Uterus (tissue), 4 donors: Measurements from ENCODE around the gene MCM5. TPM values are rescaled to one million over a fixed set of nuclear protein-coding genes. Genes with fewer than 3 reads are reported as not detected.

Source experiments
- DNase-seq, 2 donors: peaks; one replicate each; pipeline ENCODE4 v3.0.0-alpha.2; 2019 to 2020
- H3K27ac ChIP-seq, 2 donors: fragments of 200-600 bp; sonication (generic); 1 replicate in 1 of 2; 2 replicates in 1 of 2; pipeline ENCODE4 v1.5.1; 2016 to 2018
- H3K27me3 ChIP-seq, 2 donors: fragments of 200-600 bp; sonication (generic); one replicate each; pipeline ENCODE4 v1.5.1; 2018 to 2019; ENCODE audit warnings: control low read depth in 1 of 2
- H3K36me3 ChIP-seq, 2 donors: fragments of 200-600 bp; sonication (generic); one replicate each; pipeline ENCODE4 v1.5.1; 2019; ENCODE audit warnings: control low read depth in 1 of 2
- H3K4me1 ChIP-seq, 2 donors: fragments of 200-600 bp; sonication (generic); one replicate each; pipeline ENCODE4 v1.5.1; 2018 to 2019; ENCODE audit warnings: control low read depth in 1 of 2
- H3K4me3 ChIP-seq, 2 donors: fragments of 200-600 bp; sonication (generic); 1 replicate in 1 of 2; 2 replicates in 1 of 2; pipeline ENCODE4 v1.5.1; 2018 to 2019; ENCODE audit warnings: mild to moderate bottlenecking in 1 of 2
- H3K9me3 ChIP-seq, 2 donors: fragments of 200-600 bp; sonication (generic); one replicate each; pipeline ENCODE4 v1.5.1; 2019; ENCODE audit warnings: control low read depth in 1 of 2
- POLR2A ChIP-seq, 2 donors: fragments of 450-650 bp; IDR thresholded peaks; one replicate each; pipeline ENCODE4 v1.6.1; 2016; ENCODE audit warnings: antibody characterized with exemption in 2 of 2, mild to moderate bottlenecking in 1 of 2, moderate library complexity in 1 of 2
- intact Hi-C: fragments of 100-400 bp; cut with DNase I; formaldehyde crosslinking; loops from one replicate; pipeline ENCODE4 v1.15.1; 2023; ENCODE audit warnings: low total_unique reads
- total RNA-seq, 4 donors: library from RNA; depleted of rRNA in 3 of 4; stranded (reverse); fragments of >200 nt in 3 of 4; gene quantifications; one replicate each; pipeline versions ENCODE4 v1.1.0 to v1.2.4, GENCODE V29; 2014 to 2023
- TF ChIP-seq, protein P1 (sequence below), 4 experiments: fragments of 200-600 bp in 2 of 4; fragments of 450-650 bp in 2 of 4; sonication (generic) in 2 of 4; IDR thresholded peaks; one replicate each; pipeline ENCODE4 v1.5.1; 2016 to 2019; ENCODE audit warnings: antibody characterized with exemption in 4 of 4, mild to moderate bottlenecking in 2 of 4, moderate library complexity in 1 of 4
- donor health status: DM: yes; HTN: yes; CAD: no.

MCM5 gene
- total RNA-seq, 4 donors from 2014 or later = 15.9 to 60.6 (median 40.3) TPM

DNA sequence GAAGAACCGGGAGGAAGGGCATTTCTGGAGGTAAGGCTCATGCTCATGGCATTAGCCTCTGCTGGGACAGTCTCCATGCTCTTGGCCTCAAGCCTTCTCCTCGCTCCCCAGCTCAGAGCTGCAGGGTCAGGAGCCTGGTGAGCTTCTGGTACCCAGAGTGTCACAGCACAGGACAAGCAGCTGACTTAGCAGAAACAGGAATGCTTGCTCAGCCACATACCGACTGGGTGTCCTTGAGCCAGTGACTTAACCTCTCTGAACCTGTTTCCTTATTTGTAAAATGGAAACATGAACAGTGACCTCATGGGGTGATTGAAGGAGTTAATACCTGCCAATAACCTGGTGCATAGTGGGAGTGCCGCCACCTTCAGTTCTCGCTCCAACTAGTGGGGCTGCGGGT, 72.5 kb downstream of the MCM5 start:
- DNase-seq = no peak
- TF ChIP-seq POLR2A (IDR thresholded peaks at IDR 0.05) = no peak
- H3K27ac ChIP-seq = no peak overlapping the region
- no peaks in the 10 kb centered on the region for H3K27me3 ChIP-seq
- intact Hi-C loops = no loop called here
- H3K9me3 ChIP-seq = no peaks in the 10 kb centered on the region
- peaks cover 0 to 8% of the 10 kb centered on the region in 2 donors for H3K4me1 ChIP-seq
- no peaks in the 10 kb centered on the region for H3K36me3 ChIP-seq
- H3K4me3 ChIP-seq = no peak overlapping the region

DNA sequence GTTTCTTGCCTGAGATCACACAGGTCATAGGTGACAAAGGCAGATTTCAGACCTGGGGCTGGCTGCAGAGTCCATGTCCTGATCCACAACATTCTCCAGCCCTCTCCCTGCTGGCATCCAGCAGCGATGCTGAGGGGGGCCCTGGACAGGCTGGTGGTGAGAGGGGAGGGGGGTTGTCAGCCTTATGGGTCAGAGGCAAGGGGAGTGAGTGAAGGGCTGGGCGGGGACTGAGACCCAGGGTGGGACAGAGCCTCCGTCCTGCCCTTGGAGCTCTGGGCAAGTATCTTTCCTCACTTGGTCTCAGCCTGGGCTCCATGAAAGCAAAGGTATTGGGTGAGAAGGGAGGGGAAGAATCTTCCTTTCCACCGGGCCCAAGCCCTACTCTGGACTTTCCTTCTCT, 74.0 kb downstream of the MCM5 start:
- Histone ChIP-seq H3K27ac (no peak overlapping the region), H3K9me3 (no peaks in the 10 kb centered on the region), H3K27me3 (no peaks in the 10 kb centered on the region), H3K4me1 (peaks cover 0 to 10% of the 10 kb centered on the region in 2 donors), H3K36me3 (no peaks in the 10 kb centered on the region), H3K4me3 (no peak overlapping the region)
- no peak for DNase-seq
- TF ChIP-seq POLR2A (IDR thresholded peaks at IDR 0.05) = no peak
- TF ChIP-seq, protein P1, sequence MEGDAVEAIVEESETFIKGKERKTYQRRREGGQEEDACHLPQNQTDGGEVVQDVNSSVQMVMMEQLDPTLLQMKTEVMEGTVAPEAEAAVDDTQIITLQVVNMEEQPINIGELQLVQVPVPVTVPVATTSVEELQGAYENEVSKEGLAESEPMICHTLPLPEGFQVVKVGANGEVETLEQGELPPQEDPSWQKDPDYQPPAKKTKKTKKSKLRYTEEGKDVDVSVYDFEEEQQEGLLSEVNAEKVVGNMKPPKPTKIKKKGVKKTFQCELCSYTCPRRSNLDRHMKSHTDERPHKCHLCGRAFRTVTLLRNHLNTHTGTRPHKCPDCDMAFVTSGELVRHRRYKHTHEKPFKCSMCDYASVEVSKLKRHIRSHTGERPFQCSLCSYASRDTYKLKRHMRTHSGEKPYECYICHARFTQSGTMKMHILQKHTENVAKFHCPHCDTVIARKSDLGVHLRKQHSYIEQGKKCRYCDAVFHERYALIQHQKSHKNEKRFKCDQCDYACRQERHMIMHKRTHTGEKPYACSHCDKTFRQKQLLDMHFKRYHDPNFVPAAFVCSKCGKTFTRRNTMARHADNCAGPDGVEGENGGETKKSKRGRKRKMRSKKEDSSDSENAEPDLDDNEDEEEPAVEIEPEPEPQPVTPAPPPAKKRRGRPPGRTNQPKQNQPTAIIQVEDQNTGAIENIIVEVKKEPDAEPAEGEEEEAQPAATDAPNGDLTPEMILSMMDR (IDR thresholded peaks at IDR 0.05) = no peak
- intact Hi-C loops = no loop called here

Other genes with a start within 250 kb of the MCM5 start
- 10 to 100 TPM; 15.1 to 29.6 (median 20.8) TPM for gene HMGXB4, start 142.6 kb upstream of the MCM5 start, total RNA-seq
- 10 to 100 TPM; 21.3 to 66.7 (median 52.5) TPM for gene TOM1, start 100.2 kb upstream of the MCM5 start, total RNA-seq
- 10 to 100 TPM in 1 of 4 donors, 1 to 10 TPM in 2, under 1 TPM in 1; 0.51 to 13.8 (median 8.5) TPM for gene HMOX1, start 19.0 kb upstream of the MCM5 start, total RNA-seq
- gene RASD2, start 140.7 kb downstream of the MCM5 start, total RNA-seq = 10 to 100 TPM in 1 of 4 donors, 1 to 10 TPM in 1, not detected in 2; 4.9 to 10.7 TPM
- 1 to 10 TPM in 2 of 4 donors, not detected in 2; 1.8 to 2.5 TPM for gene MB, start 217.2 kb downstream of the MCM5 start, total RNA-seq
- gene APOL6, start 248.3 kb downstream of the MCM5 start, total RNA-seq = 10 to 100 TPM in 2 of 4 donors, 1 to 10 TPM in 2; 5.3 to 19.8 (median 13.0) TPM